Right hindlimb (tissue), 1 donor: ENCODE measurements around the gene NRXN2.
"Not testable (repeated sequence)": the region's sequence is repeated elsewhere in the genome, so short reads cannot be mapped to it uniquely, and the experiment has no call there.

Experiments used
- DNase-seq: peaks from one replicate; pipeline ENCODE4 v3.0.0-alpha.2; 2018

NRXN2 gene

DNA sequence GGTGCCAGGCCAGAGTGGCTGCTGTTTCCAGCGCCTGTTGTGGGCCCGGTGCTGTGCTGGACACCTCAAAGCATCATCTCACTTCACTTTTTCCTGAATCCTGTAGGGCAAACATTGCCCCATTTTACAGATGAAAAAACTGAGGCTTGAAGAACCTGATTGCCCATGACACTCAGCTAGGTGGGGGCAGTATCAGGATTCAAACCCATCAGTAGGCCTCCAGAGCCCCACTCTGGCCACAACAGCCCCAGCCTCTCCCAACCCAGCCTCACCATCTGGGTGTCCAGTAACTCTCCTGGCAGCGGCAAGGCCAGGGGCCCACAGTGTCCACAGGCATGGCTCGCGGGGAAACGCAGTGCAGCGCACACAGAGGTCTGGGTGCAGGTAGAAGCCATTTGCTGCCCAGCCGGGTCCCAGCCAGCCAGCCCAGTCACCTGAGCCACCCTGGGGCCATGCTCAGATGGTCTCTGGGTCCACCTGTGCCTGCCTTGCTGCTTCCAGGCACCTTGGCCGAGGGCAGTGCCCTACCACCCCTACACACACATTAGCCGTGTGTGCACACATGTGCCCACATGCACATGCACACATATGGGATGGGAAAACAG is 120.4 kb downstream of the NRXN2 start:
- no peak for DNase-seq

GRCh38 chr11:64601605-64602465 is 121.2 kb downstream of the NRXN2 start:
- no peak for DNase-seq

DNA sequence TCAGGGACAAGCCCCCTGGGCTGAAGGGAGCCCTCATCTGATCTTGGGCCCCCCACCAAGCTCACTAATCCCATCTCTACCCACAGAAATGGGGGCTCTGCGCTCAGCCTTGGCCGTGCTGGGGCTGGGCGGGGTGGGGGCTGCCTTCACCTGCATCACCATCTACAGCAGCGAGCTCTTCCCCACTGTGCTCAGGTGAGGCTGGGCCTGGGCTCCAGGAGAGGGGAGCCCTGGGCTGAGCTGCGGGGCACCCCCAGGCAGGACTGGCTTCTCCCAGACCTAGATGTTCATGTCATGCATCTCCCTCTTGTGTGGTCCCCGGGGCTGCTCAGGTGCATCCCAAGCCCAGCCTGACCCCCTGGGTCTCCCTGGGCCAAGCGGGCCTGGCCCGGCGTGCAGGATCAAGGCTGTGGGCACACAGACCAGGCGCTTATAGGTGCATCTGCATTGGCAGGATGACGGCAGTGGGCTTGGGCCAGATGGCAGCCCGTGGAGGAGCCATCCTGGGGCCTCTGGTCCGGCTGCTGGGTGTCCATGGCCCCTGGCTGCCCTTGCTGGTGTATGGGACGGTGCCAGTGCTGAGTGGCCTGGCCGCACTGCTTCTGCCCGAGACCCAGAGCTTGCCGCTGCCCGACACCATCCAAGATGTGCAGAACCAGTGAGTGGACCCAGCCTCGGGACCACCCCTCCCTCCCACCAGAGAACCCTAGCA is 122.6 kb downstream of the NRXN2 start:
- DNase-seq, result no peak

- no peak for DNase-seq
Measured at GRCh38 chr11:64599698-64600211, 123.2 kb downstream of the NRXN2 start.

DNA sequence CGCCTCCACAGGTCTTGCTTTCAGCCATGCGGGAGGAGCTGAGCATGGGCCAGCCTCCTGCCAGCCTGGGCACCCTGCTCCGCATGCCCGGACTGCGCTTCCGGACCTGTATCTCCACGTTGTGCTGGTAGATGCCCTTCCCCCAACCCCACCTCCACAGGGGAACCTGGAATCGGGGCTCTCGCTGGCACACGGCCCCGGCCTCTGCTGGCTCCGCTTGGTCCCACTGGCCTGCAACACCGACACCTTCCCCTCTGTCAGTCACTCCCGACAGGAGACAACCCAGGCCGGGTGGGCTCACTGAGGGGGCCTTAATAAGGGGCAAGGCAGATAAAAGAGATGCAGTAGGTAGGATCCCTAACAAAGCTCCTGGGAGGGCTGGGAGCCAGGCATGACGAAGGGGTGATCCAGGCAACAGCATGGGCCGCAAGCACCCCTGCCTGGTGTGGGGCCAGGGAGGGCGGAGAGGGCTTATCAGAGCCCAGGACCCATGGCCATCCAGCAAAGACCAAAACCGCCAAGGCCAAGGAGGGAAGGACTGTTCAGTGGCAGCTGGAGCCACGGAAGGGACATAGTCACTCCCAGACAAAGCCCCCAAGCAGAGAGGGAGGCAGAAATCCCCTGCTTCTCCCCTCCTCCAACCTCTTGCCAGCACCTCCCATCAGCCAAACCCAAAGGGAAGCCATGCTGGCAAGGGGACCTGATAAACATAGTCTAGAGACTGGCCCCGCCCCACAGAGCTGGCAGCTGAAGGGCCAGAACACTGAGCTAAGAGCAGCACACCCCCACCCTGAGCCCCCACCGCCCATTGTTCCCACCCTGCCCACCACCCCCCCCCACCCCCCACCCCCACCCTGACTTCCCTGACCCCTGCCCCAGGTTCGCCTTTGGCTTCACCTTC is 124.0 kb downstream of the NRXN2 start:
- DNase-seq, result no peak

DNA sequence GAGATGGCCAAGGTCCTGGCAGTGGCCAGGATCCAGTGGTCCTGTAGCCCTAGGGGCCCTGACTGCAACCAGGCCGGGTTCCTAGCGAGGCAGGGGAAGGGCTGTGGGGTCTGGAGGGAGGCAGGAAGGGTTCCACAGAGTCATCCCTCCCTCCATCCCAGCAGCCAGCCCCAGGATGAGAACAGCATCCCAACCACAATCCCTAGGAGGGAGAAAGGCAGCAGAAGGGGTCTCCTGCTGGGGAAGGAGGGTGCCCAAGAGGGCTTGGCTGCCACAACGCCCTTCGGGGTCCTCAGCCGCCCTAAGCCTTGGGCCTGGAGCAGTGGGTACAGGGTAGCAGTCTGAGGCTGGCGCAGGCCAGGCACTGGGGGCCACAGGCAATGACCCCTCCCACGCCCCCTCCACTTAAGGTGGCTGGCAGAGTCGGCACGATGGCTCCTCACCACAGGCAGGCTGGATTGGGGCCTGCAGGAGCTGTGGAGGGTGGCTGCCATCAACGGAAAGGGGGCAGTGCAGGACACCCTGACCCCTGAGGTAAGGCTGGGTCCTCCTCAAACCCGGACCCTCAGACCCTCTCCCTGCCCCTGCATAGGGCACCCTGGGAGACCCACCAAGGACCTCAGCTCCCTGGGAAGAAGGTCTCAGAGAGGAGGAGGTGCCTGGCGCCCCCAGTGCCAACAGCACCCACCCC is 124.7 kb downstream of the NRXN2 start:
- no peak for DNase-seq

GRCh38 chr11:64597671-64598101 is 125.3 kb downstream of the NRXN2 start:
- DNase-seq, result no peak

DNA sequence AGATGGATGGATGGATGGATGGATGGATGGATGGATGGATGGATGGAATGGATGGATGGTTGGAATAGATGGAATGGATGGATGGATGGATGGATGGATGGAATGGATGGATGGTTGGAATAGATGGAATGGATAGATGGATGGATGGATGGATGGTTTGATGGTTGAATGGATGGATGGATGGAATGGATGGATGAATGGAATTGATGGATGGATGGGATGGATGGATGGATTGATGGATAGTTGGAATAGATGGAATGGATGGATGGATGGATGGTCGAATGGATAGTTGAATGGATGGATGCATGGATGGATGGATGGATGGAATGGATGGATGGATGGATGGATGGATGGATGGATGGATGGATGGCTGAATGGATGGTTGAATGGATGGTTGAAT is 127.1 kb downstream of the NRXN2 start:
- not testable (repeated sequence) for DNase-seq

DNA sequence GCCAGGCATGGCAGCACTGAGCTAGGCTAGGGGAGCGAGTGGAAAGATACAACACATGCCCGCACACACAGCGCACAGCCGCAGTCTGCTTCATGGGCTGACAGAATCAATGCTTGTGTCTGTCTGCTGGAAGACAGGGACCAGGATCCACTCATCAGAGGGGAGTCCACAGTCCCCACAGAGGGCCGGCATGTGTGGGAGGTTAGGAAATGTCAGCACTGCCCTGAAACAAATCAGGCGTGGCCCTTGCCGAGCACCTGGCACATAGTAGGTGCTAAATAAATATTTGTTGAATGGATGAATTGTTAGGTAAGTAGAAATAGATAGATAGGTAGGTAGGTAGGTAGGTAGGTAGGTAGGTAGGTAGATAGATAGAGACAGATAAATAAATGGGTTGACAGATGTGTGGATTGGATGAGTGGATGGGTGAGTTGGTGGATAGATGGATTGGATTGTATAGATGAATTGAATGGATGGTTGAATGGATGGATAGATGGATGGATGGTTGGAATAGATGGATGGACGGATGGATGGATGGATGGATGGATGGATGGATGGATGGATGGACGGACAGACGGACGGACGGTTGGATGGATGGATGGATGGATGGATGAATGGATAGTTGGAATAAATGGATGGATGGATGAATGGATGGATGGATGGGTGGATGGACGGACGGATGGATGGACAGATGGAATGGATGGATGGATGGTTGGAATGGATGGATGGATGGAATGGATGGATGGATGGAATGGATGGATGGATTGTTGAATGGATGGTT is 128.6 kb downstream of the NRXN2 start:
- DNase-seq, result no peak

DNA sequence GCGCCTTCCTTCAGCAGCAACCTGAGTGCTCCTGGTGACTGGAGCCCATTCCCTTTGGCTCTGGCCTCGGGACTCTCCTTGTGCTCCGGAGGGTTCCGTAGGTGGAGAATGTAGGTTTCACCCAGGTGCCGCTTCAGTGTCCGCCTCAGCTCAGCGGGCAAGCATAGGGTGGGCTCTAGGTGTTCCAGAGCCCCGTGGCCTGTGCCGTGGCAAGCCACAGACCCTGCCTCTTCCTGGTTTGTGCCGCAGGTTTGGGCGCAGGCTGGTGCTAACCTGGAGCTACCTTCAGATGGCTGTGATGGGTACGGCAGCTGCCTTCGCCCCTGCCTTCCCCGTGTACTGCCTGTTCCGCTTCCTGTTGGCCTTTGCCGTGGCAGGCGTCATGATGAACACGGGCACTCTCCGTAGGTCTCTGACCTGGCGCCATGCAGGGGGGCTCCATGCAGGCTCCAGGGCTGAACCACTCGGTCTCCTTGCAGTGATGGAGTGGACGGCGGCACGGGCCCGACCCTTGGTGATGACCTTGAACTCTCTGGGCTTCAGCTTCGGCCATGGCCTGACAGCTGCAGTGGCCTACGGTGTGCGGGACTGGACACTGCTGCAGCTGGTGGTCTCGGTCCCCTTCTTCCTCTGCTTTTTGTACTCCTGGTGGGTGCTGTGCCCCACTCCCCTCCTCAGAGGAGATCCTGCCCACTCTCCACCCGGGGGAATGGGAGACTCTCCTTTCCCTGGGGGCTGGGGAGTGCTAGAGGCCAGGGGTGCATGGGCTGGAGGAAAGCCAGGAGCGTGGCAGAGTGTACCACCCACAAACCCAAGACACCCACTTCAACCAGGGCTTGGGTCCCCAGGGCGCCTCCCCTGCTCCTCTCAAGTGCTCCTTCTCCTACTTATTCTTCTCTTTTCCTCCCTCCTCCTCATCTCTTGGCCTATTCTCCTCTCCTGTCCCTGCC is 129.6 kb downstream of the NRXN2 start:
- no peak for DNase-seq

GRCh38 chr11:64592656-64593055 is 130.3 kb downstream of the NRXN2 start:
- no peak for DNase-seq

- DNase-seq, result no peak
Measured at GRCh38 chr11:64592234-64592615, 130.8 kb downstream of the NRXN2 start.

DNA sequence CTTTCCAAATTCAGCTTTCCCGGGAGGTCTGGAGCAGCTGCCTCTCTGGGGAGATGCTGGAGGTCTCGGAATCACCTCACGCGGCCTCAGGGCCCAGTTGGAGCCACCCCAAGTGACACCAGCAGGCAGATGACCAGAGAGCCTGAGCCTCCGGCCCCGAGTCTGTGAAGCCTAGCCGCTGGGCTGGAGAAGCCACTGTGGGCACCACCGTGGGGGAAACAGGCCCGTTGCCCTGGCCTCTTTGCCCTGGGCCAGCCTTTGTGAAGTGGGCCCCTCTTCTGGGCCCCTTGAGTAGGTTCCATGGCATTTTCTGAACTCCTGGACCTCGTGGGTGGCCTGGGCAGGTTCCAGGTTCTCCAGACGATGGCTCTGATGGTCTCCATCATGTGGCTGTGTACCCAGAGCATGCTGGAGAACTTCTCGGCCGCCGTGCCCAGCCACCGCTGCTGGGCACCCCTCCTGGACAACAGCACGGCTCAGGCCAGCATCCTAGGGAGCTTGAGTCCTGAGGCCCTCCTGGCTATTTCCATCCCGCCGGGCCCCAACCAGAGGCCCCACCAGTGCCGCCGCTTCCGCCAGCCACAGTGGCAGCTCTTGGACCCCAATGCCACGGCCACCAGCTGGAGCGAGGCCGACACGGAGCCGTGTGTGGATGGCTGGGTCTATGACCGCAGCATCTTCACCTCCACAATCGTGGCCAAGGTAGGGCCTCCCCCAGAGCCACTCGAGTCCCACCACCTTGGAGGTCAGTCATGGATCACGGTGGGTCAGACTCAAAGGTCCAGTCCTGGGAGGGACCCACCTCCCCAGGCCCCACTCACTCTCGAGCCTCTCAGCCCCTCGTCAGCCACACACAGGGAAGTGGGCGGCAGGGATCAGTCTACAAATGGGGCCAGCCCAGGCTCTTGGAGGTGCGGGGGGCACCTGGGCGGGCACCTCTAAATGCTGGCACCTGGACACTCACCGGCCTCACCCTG is 131.5 kb downstream of the NRXN2 start:
- no peak for DNase-seq

GRCh38 chr11:64590763-64591221 is 132.2 kb downstream of the NRXN2 start, which contains the start of gene SLC22A12:
TSS of gene SLC22A12 (plus strand) at chr11:64591220. CDS start at chr11:64591557, 337 bp downstream.
- DNase-seq, result no peak

DNA sequence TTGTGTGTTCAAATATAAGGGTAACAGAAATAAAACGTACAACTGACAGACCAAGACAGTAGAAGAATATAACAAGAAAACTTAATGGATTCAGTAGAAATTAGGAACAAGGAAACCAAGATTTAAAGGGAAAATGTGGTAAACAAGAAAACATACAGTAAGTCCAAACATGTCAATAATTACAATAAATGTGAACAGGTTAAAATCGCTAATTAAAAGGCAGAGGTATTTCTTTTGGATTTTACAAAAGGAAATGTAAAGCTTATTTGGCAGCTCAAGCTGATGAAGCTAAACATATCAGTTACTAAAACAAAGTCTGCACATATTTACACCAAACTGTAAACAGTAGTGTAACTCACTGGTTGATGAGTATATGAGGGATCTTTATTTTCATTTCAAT is 134.3 kb downstream of the NRXN2 start:
- DNase-seq, result no peak

GRCh38 chr11:64586366-64586765 is 136.6 kb downstream of the NRXN2 start:
- DNase-seq, result no peak

GRCh38 chr11:64585150-64585549 is 137.8 kb downstream of the NRXN2 start:
- peak; percentile 10 for DNase-seq
